HEK293 (cell line): Measurements from ENCODE around the gene FAM8A1.

Source experiments
- EGR2 ChIP-seq: fragments of 450-650 bp; formaldehyde crosslinking; IDR thresholded peaks from 2 replicates; pipeline ENCODE4 v1.5.1; 2016; ENCODE audit warnings: low read depth, missing biosample characterization, missing genetic modification characterization
- GLI2 ChIP-seq: fragments of 450-650 bp; formaldehyde crosslinking; IDR thresholded peaks from 2 replicates; pipeline ENCODE4; 2017; ENCODE audit warnings: missing biosample characterization, missing genetic modification characterization, low read depth, borderline replicate concordance
- GLIS2 ChIP-seq: fragments of 450-650 bp; formaldehyde crosslinking; IDR thresholded peaks from 2 replicates; pipeline ENCODE4 v1.5.1; 2016; ENCODE audit warnings: missing biosample characterization, missing genetic modification characterization
- KLF8 ChIP-seq: fragments of 450-650 bp; formaldehyde crosslinking; IDR thresholded peaks from 2 replicates; pipeline ENCODE4 v1.5.1; 2016; ENCODE audit warnings: missing biosample characterization, missing genetic modification characterization
- MEIS1 ChIP-seq: sonication (generic); formaldehyde crosslinking; IDR thresholded peaks from 2 replicates; pipeline ENCODE4 v1.8.1; 2022; ENCODE audit warnings: missing genetic modification reagents, mild to moderate bottlenecking, borderline replicate concordance
- OVOL3 ChIP-seq: fragments of 450-650 bp; formaldehyde crosslinking; IDR thresholded peaks from 2 replicates; pipeline ENCODE4 v1.5.1; 2016; ENCODE audit warnings: missing biosample characterization, missing genetic modification characterization
- SCRT2 ChIP-seq: fragments of 450-650 bp; formaldehyde crosslinking; IDR thresholded peaks from 2 replicates; pipeline ENCODE4 v1.5.1; 2016; ENCODE audit warnings: missing biosample characterization, missing genetic modification characterization
- TRIM28 ChIP-seq: IDR thresholded peaks from 2 replicates; pipeline ENCODE4 v1.6.1; 2011; ENCODE audit warnings: low read length, control low read depth, borderline replicate concordance
- ZBTB20 ChIP-seq: fragments of 450-650 bp; formaldehyde crosslinking; IDR thresholded peaks from 2 replicates; pipeline ENCODE4 v1.5.1; 2016; ENCODE audit warnings: missing biosample characterization, missing genetic modification characterization
- ZFHX2 ChIP-seq: fragments of 450-650 bp; formaldehyde crosslinking; conservative IDR thresholded peaks from 2 replicates; pipeline ENCODE4 v1.5.1; 2016; ENCODE audit warnings: missing biosample characterization, missing genetic modification characterization
- ZFP3 ChIP-seq: fragments of 450-650 bp; formaldehyde crosslinking; IDR thresholded peaks from 2 replicates; pipeline ENCODE4 v1.5.1; 2016; ENCODE audit warnings: low read depth, missing biosample characterization, missing genetic modification characterization
- ZIC2 ChIP-seq: fragments of 450-650 bp; formaldehyde crosslinking; IDR thresholded peaks from 2 replicates; pipeline ENCODE4 v1.5.1; 2016; ENCODE audit warnings: missing biosample characterization, missing genetic modification characterization
- ZNF175 ChIP-seq: fragments of 450-650 bp; formaldehyde crosslinking; IDR thresholded peaks from 2 replicates; pipeline ENCODE4 v1.5.1; 2016; ENCODE audit warnings: missing biosample characterization, missing genetic modification characterization
- ZNF2 ChIP-seq: fragments of 450-650 bp; formaldehyde crosslinking; IDR thresholded peaks from 2 replicates; pipeline ENCODE4 v1.5.1; 2016; ENCODE audit warnings: missing biosample characterization, missing genetic modification characterization
- ZNF214 ChIP-seq: fragments of 450-650 bp; formaldehyde crosslinking; IDR thresholded peaks from 2 replicates; pipeline ENCODE4 v1.5.1; 2017; ENCODE audit warnings: missing biosample characterization, mild to moderate bottlenecking, missing genetic modification characterization, borderline replicate concordance
- ZNF311 ChIP-seq: fragments of 450-650 bp; formaldehyde crosslinking; IDR thresholded peaks from 2 replicates; pipeline ENCODE4 v1.5.1; 2017; ENCODE audit warnings: missing biosample characterization, missing genetic modification characterization, borderline replicate concordance
- ZNF324 ChIP-seq: fragments of 450-650 bp; formaldehyde crosslinking; IDR thresholded peaks from 2 replicates; pipeline ENCODE4 v1.5.1; 2016; ENCODE audit warnings: missing biosample characterization, missing genetic modification characterization
- ZNF37A ChIP-seq: fragments of 450-650 bp; IDR thresholded peaks from 2 replicates; pipeline ENCODE4 v1.5.1; 2018; ENCODE audit warnings: missing biosample characterization, missing genetic modification characterization
- ZNF561 ChIP-seq: fragments of 450-650 bp; IDR thresholded peaks from 2 replicates; pipeline ENCODE4 v1.5.1; 2018; ENCODE audit warnings: missing biosample characterization, missing genetic modification characterization, borderline replicate concordance
- ZNF626 ChIP-seq: fragments of 450-650 bp; sonication (Bioruptor Pico); formaldehyde crosslinking; IDR thresholded peaks from 2 replicates; pipeline ENCODE4 v1.5.1; 2018; ENCODE audit warnings: missing biosample characterization, missing genetic modification characterization, inconsistent platforms
- ZNF677 ChIP-seq: fragments of 450-650 bp; IDR thresholded peaks from 2 replicates; pipeline ENCODE4 v1.5.0; 2018; ENCODE audit warnings: missing biosample characterization, mild to moderate bottlenecking, missing genetic modification characterization, moderate library complexity
- ZNF747 ChIP-seq: fragments of 450-650 bp; formaldehyde crosslinking; IDR thresholded peaks from 2 replicates; pipeline ENCODE4 v1.5.1; 2016; ENCODE audit warnings: missing biosample characterization, missing genetic modification characterization
- ZNF76 ChIP-seq: fragments of 450-650 bp; formaldehyde crosslinking; IDR thresholded peaks from 2 replicates; pipeline ENCODE4; 2016; ENCODE audit warnings: low read depth, missing biosample characterization, missing genetic modification characterization, borderline replicate concordance
- ZNF792 ChIP-seq: fragments of 450-650 bp; formaldehyde crosslinking; IDR thresholded peaks from 2 replicates; pipeline ENCODE4 v1.5.1; 2016; ENCODE audit warnings: missing biosample characterization, missing genetic modification characterization
- TF ChIP-seq, protein P1 (sequence below): fragments of 450-650 bp; formaldehyde crosslinking; IDR thresholded peaks from 2 replicates; pipeline ENCODE4 v1.5.1; 2016; ENCODE audit warnings: missing biosample characterization, missing genetic modification characterization
- TF ChIP-seq, protein P2 (sequence below): fragments of 450-650 bp; formaldehyde crosslinking; IDR thresholded peaks from 2 replicates; pipeline ENCODE4 v1.5.1; 2016; ENCODE audit warnings: missing biosample characterization, missing genetic modification characterization, low read depth
- TF ChIP-seq, protein P3 (sequence below): fragments of 450-650 bp; formaldehyde crosslinking; IDR thresholded peaks from 2 replicates; pipeline ENCODE4 v1.5.1; 2016; ENCODE audit warnings: missing biosample characterization, missing genetic modification characterization
- TF ChIP-seq, protein P4 (sequence below): fragments of 450-650 bp; formaldehyde crosslinking; optimal IDR thresholded peaks from 2 replicates; pipeline ENCODE3; 2016; ENCODE audit warnings: missing biosample characterization, mild to moderate bottlenecking, missing genetic modification characterization
- TF ChIP-seq, protein P5 (sequence below): fragments of 450-650 bp; formaldehyde crosslinking; IDR thresholded peaks from 2 replicates; pipeline ENCODE4 v1.5.1; 2016; ENCODE audit warnings: missing biosample characterization, missing genetic modification characterization
- TF ChIP-seq, protein P6 (sequence below): fragments of 450-650 bp; formaldehyde crosslinking; IDR thresholded peaks from 2 replicates; pipeline ENCODE4 v1.5.1; 2017; ENCODE audit warnings: missing biosample characterization, missing genetic modification characterization

FAM8A1 gene

DNA sequence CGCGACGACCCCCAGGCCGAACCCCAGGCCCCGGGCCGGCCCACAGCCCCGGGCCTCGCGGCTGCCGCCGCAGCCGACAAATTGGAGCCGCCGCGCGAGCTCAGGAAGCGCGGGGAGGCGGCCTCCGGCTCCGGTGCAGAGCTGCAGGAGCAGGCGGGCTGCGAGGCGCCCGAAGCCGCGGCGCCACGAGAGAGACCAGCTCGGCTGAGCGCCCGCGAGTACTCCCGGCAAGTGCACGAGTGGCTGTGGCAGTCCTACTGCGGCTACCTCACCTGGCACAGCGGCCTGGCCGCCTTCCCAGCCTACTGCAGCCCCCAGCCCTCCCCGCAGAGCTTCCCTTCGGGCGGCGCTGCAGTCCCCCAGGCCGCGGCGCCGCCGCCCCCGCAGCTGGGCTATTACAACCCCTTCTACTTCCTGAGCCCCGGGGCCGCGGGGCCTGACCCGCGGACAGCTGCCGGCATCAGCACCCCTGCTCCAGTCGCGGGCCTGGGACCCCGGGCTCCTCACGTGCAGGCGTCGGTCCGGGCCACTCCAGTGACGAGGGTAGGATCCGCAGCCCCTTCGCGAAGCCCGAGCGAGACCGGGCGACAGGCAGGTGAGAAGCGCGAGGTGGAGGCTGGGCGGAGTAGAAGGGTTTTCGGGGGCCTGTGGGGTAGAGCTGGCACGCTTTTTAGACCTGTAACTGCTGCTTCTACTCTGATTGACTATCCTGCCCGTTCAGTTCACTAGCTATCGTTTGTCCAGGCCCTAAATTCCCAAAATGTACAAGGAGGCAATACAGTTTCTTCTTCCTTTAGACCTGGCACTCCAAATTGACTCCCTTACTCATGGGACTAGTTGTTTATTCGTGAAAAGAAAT is 654 bp downstream of the FAM8A1 start (continued):
- TF ChIP-seq ZNF792 (tag by site-specific recombination) (no peak), ZNF76 (tag by site-specific recombination) (peak; percentile 61; the same call in 1 of the 2 replicates), ZNF324 (no peak), ZNF677 (no peak), EGR2 (tag by site-specific recombination) (peak; percentile 43; the same call in 1 of the 2 replicates), ZNF747 (tag by site-specific recombination) (no peak), TRIM28 (no peak), ZFHX2 (tag by site-specific recombination) (peak; percentile 61), SCRT2 (tag by site-specific recombination) (peak; percentile 26; the same call in 1 of the 2 replicates), MEIS1 (no peak), ZNF2 (tag by site-specific recombination) (peak; percentile 51), ZIC2 (tag by site-specific recombination) (peak; percentile 12; the same call in 1 of the 2 replicates), ZNF214 (no peak), ZNF626 (tag by site-specific recombination) (no peak), KLF8 (tag by site-specific recombination) (no peak), ZBTB20 (tag by site-specific recombination) (peak; percentile 88), ZFP3 (no peak), ZNF37A (no peak), OVOL3 (no peak), ZNF561 (tag by site-specific recombination) (peak; percentile 19; the same call in 1 of the 2 replicates), ZNF311 (tag by site-specific recombination) (no peak), GLI2 (tag by site-specific recombination) (no peak), ZNF175 (no peak), GLIS2 (tag by site-specific recombination) (0 out of 2 replicates have a peak, but pooled peaks have one; percentile 43)
- TF ChIP-seq, protein P1, sequence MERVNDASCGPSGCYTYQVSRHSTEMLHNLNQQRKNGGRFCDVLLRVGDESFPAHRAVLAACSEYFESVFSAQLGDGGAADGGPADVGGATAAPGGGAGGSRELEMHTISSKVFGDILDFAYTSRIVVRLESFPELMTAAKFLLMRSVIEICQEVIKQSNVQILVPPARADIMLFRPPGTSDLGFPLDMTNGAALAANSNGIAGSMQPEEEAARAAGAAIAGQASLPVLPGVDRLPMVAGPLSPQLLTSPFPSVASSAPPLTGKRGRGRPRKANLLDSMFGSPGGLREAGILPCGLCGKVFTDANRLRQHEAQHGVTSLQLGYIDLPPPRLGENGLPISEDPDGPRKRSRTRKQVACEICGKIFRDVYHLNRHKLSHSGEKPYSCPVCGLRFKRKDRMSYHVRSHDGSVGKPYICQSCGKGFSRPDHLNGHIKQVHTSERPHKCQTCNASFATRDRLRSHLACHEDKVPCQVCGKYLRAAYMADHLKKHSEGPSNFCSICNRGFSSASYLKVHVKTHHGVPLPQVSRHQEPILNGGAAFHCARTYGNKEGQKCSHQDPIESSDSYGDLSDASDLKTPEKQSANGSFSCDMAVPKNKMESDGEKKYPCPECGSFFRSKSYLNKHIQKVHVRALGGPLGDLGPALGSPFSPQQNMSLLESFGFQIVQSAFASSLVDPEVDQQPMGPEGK (tag by site-specific recombination): peak; percentile 31
- TF ChIP-seq, protein P2, sequence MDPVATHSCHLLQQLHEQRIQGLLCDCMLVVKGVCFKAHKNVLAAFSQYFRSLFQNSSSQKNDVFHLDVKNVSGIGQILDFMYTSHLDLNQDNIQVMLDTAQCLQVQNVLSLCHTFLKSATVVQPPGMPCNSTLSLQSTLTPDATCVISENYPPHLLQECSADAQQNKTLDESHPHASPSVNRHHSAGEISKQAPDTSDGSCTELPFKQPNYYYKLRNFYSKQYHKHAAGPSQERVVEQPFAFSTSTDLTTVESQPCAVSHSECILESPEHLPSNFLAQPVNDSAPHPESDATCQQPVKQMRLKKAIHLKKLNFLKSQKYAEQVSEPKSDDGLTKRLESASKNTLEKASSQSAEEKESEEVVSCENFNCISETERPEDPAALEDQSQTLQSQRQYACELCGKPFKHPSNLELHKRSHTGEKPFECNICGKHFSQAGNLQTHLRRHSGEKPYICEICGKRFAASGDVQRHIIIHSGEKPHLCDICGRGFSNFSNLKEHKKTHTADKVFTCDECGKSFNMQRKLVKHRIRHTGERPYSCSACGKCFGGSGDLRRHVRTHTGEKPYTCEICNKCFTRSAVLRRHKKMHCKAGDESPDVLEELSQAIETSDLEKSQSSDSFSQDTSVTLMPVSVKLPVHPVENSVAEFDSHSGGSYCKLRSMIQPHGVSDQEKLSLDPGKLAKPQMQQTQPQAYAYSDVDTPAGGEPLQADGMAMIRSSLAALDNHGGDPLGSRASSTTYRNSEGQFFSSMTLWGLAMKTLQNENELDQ: no peak
- TF ChIP-seq, protein P3, sequence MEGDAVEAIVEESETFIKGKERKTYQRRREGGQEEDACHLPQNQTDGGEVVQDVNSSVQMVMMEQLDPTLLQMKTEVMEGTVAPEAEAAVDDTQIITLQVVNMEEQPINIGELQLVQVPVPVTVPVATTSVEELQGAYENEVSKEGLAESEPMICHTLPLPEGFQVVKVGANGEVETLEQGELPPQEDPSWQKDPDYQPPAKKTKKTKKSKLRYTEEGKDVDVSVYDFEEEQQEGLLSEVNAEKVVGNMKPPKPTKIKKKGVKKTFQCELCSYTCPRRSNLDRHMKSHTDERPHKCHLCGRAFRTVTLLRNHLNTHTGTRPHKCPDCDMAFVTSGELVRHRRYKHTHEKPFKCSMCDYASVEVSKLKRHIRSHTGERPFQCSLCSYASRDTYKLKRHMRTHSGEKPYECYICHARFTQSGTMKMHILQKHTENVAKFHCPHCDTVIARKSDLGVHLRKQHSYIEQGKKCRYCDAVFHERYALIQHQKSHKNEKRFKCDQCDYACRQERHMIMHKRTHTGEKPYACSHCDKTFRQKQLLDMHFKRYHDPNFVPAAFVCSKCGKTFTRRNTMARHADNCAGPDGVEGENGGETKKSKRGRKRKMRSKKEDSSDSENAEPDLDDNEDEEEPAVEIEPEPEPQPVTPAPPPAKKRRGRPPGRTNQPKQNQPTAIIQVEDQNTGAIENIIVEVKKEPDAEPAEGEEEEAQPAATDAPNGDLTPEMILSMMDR (tag by site-specific recombination): peak; percentile 46; the same call in 1 of the 2 replicates
- TF ChIP-seq, protein P4, sequence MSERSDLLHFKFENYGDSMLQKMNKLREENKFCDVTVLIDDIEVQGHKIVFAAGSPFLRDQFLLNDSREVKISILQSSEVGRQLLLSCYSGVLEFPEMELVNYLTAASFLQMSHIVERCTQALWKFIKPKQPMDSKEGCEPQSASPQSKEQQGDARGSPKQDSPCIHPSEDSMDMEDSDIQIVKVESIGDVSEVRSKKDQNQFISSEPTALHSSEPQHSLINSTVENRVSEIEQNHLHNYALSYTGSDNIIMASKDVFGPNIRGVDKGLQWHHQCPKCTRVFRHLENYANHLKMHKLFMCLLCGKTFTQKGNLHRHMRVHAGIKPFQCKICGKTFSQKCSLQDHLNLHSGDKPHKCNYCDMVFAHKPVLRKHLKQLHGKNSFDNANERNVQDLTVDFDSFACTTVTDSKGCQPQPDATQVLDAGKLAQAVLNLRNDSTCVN: peak; percentile 77
- TF ChIP-seq, protein P5, sequence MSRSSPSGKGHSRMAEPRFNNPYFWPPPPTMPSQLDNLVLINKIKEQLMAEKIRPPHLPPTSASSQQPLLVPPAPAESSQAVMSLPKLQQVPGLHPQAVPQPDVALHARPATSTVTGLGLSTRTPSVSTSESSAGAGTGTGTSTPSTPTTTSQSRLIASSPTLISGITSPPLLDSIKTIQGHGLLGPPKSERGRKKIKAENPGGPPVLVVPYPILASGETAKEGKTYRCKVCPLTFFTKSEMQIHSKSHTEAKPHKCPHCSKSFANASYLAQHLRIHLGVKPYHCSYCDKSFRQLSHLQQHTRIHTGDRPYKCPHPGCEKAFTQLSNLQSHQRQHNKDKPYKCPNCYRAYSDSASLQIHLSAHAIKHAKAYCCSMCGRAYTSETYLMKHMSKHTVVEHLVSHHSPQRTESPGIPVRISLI: no peak
- TF ChIP-seq, protein P6, sequence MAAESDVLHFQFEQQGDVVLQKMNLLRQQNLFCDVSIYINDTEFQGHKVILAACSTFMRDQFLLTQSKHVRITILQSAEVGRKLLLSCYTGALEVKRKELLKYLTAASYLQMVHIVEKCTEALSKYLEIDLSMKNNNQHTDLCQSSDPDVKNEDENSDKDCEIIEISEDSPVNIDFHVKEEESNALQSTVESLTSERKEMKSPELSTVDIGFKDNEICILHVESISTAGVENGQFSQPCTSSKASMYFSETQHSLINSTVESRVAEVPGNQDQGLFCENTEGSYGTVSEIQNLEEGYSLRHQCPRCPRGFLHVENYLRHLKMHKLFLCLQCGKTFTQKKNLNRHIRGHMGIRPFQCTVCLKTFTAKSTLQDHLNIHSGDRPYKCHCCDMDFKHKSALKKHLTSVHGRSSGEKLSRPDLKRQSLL (tag by site-specific recombination): no peak
